HG03060 (cell line): ENCODE results near the gene TBX18.

Experiments used
- ATAC-seq: cut with Tn5 transposase; IDR thresholded peaks from one replicate; pipeline ENCODE4 v1.9.1; 2021; ENCODE audit warnings: low read depth, moderate number of reproducible peaks; ENCODE audit not compliant: unreplicated experiment

Gene TBX18

DNA sequence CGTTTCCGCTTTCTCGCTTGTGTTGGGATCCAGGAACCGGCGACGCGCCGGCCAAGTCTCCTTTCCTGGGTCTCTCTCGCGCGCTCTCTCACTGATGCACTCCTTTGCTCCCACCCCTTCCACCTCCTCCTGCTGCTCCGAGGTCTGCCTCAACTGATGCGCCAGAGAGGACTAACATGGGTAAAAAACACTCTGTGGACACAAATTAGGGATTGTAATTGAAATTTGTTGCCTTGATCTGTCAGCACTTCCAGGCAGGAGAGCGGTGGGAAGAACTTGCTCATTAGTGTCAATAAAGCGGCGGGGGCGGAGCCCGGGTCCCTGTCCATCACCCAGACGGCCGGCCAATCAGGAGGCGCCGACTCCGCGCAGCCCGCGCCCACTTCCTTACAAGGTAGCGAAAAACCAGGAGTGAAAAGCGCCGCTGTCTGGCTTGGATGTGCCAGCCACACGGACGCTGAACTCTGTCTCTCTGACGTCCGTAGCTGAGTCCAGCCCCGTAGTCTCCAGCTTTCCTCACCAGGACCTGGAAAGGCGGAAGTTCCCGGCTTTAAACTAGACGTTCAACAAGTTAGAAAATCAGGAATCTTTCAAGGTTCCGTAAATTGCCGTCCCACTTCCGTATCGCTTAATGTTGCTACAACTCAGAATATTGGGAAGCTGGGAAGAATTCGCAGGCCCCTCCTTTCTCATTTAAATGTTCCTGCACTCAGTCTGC lies at the start of gene TBX18:
TSS of gene TBX18 (minus strand) at position 267 of the 718 bp plus-strand sequence. CDS start 417 bp downstream, outside the sequence.
- no peak for ATAC-seq

DNA sequence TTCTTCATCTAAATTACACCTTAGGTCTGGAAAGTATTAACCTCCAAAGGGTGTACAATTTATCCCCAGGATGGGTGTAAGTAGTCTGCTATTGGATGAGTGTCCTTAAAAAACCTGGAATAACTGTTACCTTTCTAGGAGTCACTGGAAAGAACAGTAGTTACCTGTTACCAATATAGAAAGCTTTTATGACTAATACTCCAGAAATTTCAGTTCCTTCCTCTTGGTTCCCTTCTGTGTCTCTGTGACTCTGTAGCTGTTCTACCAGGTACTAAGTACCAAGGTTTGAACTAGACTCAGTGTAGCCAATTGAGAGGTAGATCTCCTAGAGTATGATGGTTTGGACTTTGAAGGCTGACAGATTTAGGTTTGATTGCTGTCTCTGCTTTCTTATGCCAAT lies 47.0 kb upstream of the TBX18 start:
- ATAC-seq = no peak

DNA sequence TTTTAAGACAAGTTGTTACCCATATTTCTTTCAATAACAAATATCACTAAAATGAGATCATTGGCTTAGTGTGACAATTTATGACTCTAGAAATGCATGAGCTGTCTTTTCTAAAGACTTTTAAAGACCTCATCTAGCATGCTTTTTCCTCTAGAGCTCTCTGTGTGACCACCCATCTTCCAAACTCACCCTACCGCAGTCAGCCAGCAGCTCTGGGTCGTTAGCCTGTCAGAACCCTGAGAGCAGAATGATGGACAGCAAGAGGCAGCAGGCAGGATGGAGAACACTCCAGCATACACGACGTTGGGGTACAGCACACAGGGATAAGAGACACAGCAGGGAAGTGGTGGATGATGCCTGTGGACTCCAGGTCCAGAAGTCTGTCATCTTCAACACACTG lies 45.1 kb upstream of the TBX18 start:
- ATAC-seq = no peak

DNA sequence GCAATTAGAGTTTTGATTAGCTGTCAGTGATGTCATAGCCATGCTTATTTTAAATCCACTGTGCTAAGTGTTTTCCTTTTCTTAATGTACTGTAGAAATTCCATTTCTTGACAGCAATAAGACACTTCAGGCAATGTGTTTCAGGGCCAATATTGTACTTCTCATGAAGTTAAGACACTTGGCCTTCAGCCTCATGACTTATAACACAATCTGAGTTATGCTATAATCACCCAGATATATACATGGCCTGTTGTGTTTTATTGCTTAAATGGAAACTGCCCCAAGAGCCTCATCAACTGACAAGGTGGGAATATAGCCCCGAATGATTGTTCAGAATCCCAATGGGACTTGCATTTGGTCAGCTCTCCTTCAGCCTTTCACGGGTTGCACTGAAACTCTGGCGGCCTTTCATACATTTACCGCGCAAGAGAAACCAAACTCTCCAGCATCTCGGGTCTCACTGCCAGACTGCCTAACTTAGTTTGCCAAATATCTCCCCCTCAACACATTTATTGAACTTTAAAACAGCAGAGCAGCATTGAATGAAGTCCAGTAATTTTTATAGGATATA lies 44.2 kb upstream of the TBX18 start:
- ATAC-seq = no peak

DNA sequence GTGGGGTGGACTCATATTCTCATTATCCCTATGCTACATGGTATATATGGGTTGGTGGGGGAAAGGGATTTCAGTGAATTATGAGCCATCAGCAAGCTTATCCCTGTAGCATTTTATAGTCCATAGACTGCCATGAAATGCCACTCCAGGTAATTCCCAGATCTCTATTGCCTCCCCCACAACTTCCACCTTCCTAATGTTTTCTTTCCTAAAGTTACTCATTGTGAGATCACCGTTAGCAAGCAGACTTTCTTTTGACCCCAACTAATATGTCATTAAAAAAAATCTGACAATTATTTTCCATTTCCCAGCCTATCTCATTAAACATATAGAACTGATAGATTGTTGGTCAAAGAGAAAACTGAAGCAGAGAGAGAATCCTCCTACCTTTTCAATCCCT lies 40.7 kb upstream of the TBX18 start:
- ATAC-seq = no peak

DNA sequence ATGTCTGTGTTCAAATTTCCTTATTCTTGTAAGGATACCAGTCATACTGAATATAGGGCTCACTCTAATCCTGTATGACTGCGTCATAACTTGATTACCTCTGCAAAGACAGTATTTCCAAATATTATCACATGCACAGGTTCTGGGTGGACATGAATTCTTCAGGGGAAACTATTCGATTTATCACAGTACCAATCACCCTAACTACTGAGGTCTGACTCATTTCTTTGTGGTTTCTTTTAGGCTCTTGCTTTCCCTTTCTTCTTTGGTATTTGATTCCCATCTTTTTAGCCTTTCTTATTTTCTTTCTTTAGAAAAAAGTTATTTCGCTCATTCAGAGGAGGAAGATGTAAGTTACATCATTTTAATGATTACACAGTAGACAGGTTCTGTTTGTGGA lies 40.3 kb upstream of the TBX18 start:
- no peak for ATAC-seq

DNA sequence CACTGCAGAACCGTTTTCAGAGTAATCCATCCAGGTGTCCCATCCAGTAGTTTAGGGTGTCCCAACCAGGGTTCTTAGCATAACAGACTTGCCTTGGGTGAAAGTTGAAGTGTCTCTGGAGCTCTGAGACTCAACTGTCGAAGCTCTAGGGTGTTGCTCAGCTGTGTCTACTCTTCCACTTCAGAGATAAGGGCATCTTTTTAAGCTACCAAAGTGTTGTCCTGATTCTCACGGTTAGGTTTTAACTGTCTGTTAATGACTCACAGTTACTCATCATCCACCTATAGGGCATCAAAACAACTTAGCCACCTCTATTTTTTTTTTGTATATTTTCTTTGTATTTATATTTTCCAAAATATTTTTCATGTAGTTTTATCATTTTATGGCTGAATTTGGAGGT lies 36.9 kb upstream of the TBX18 start:
- no peak for ATAC-seq

DNA sequence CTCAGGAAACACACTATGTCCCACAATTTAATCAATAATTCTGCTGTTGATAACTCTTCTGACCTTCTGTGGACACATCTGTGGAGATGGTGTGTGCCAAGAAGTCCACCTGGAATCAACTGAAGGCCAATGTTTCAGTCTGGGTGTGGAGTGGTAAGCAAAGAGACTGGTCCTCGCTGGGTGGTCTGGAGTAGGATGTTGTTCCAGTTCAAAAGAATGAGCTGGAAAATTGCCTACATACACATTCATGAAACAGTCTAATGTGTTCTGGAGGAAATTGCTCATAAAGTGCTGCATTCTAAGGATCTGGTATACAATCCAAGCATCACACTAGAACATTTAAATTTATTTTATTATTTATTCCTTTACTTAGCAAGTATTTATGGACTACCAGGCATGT lies 33.9 kb upstream of the TBX18 start:
- ATAC-seq = no peak

DNA sequence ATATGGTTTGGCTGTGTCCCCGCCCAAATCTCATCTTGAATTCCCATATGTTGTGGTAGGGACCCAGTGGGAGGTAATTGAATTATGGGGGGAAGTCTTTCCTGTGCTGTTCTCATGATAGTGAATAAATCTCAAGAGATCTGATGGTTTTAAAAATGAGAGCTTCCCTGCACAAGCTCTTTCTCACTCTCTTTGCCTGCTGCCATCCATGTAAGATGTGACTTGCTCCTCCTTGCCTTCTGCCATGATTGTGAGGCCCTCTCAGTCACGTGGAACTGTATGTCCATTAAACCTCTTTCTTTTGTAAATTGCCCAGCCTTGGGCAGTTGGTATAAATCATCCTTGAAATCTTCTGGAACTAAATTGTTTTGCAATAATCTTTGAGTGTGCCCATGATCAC lies 31.9 kb upstream of the TBX18 start:
- ATAC-seq = no peak

DNA sequence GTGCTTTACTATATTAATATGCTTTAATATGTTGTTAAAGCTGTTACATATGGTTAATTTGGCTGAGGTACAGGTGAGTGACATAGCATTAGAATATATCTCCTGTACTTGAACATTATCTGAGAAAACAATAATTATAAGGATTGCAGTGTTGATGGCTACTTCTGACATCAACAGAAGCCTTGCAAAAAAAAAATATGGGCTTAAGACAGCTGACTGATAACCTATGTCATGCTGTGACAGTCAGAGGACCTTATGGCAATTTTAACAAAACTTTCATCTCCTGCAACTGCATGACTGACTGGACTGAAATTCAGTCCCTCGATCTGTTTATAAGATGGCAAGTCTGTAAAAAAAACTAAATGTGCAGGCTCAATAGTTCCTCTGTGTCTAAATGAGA lies 27.5 kb upstream of the TBX18 start:
- ATAC-seq = no peak

DNA sequence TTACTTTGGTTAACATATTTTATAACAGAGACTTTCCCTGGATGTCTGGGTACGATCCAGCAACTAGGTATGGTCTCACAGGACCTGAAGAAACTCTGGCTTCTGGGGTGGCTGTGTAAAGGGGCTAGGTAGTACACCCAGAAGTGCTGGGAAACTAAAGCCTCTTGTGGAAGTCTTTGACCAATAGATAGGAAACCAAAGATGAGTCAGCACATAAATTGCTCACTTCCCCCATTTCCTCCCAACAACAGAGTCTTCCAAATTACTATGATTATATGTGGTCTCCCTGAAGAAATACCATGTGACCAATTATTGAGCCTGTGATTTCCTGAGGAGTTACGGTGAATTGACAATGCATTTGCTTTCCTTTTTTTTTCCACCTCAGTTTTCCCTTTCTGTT lies 26.8 kb upstream of the TBX18 start:
- ATAC-seq = no peak

DNA sequence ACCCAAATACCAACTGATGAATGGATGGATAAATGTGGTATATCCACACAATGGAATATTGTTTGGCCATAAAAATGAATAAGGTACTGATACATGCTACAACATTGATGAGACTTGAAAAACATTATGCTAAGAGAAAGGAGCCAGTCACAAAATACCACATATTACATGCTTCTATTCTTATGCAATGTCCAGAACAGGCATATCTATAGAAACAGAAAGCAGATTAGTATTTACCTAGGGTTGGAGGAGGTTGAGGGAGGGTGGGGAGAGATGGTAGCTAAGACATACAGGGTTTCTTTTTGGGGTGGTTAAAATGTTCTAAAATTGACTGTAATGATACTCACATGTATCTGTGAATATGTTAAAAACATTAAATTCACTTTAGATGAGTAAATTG lies 24.8 kb upstream of the TBX18 start:
- no peak for ATAC-seq

DNA sequence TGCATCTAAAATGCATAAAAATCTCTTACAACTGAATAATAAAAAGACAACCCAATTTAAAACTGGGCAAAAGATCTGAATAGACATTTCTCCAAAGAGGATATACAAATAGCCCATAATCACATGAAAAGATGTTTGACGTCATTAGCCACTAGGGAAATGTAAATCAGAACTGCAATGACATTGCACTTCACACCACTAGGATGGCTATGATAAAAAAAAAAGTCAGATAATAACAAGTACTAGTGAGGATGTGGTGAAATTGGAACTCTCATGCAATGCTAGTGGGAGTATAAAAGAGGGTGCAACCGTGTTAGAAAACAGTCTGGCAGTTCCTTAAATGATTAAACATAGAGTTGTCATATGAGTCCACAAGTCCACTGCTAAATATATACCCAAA lies 24.3 kb upstream of the TBX18 start:
- no peak for ATAC-seq

DNA sequence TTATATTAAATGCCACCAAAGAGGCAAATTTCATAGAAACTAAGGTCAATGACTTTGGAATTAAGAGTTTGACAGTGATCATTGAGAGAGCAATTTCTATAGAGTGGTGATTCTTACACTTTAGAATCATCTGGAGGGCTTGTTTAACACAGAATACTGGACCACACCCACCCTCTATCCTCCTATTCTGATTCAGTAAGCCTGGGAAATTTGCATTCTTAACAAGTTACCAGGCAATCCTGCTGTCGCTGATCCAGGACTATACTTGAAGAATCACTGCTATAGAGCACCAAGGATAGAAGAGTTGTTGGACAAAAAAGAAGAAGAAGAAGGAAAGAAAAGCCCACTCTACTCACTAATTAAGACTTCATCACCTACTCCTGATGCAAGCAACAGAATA lies 21.3 kb upstream of the TBX18 start:
- no peak for ATAC-seq

DNA sequence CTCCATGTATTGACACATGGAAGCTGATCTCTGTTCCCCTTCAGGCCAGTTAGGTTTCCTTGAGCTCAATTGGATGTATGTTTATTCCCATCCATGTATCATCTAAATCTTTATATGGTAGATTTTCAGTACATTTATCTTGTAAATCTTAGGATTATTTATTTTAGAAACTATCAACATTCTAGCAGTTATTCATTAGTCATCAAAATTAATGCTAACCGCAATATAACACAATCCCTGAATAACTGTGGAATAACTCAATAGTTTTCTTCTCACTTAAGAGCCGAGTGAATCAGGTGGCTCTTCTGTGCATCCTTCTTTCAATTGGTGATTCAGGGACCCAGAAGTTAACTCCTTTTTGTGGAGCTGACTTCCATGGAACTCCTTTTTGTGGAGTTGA lies 15.5 kb upstream of the TBX18 start:
- no peak for ATAC-seq

DNA sequence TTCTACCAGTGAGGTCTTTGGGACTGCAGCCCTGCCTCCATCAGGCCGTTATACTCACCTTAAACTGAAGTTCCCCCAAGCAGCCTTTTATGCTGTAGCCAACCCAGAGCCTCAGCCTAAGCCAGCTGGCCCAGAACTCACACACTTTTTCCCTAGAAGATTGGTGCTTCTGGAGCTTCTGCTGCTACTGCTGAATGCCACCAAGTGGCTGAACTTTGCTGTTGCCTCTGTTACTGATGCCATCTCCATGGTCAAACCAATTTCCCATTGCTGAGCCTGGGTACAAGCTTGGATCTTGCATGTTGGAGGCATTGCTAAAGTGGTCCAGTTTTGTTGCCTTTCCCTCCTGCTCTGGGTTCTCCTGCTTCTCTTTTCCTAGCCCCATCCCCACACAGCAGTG lies 15.0 kb upstream of the TBX18 start:
- ATAC-seq = no peak

DNA sequence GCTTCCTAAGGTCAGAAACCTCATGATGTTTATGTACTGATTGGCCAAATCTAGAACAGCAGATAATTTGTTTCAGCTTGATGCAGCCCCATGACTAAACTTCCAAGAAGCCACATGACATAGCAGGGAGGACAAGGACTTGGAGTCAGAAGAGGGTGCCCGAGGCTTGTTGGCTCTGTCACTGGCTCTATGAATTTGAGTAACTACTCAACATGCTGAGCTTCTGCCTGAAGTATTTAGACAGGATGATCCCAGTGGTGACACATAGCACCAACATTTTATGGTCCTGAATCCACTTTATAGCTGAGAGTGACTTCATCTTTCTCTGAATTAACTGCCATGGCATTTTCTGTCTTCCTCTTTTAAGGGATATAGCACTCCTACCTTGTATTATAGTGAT lies 13.5 kb upstream of the TBX18 start:
- ATAC-seq = no peak

DNA sequence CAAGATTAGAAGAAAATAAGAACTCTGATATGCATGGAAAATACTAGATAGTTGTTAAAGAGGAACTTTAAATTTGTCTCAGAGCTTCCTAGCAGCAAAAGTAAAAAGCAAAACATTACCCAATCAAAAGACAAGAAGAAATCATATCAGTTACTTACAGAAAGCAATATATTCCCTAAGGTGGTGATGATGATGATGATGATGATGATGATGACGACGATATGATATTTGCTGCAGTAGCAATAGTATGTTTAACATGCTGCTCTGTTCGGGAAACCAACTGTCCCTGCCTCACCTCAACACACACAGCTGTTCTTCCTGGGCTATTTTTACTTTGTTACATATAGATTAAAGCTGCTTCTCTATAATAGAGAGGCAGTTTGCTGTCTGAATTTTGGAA lies 12.0 kb upstream of the TBX18 start:
- no peak for ATAC-seq

DNA sequence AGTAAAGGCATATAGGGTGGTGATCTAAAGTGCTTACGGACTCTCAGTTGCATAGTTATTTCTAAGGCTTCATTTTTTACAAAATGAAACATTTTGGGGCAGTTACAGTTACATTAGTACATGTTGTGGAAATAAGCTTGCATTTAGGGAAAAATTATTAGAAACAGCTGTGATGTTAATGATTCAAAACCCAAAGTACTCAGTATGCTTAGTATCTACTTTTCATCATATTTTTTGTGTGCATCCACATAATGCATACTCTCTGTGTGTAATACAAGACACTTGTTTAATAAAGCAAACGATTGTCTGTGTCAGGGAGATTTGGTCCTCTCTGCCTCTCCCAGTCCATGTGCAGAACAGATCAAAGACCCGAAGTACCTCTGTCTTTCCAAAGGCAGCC lies 11.4 kb upstream of the TBX18 start:
- no peak for ATAC-seq

DNA sequence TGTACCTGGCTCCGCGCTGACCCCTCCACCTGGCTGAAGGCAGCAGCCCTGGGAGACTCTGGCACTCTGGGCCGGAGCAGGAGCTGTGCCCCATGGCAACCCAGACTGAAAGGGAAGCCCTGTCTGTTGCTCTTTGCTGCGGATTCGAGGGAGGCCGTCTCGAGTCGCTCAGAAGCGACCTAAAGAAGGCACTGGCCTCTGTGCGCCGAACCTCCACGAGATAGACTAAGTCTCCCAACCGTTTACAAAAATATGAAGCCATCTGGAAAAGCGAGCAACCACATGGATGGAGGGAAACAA lies 10.5 kb upstream of the TBX18 start:
- ATAC-seq = no peak

DNA sequence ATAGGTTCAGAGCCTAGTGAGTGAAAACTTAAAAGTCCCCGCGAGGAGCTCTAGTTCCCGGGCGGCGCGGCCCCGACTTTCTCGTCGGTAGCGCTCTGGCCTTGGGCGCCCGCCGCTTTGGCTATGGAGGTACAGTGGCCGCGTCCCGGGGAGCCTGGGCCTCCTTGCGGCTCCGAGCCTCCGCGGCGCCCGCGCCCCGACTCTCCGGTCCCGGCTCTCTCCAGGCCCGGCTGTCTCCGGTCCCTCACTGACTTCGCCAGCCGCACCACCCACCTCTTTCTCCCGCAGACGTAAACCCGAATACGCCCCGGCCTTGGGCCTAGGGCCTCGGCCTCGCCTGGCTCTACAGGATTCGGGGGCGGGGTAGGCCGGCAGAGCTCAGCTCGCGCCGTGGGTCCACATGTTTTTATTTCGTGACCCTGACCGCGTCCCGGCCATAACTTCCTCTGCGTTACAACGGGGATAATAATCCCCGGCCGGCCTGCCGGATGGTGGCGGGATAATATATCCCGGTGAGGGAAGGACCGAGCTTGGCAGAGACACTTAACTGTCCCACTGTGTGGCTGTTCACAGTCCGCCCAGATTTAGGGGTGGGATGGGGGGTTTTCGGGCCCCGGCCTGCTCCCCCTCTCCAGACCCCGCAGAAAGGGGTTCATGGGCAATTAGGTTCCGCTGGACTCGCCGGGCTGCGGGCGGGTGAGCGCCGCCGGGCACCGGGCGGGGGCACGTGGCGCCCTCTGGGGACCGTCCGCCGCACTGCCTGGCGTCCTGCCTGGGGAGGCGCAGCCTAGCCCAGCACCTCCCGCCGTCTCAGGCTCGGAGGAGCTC lies 10.0 kb upstream of the TBX18 start:
- ATAC-seq = no peak
